ENCODE data around the gene SYNE2.

Gene SYNE2

GRCh38 chr14:63848890-63849289 is 3.9 kb upstream of the SYNE2 start:
- no peaks in the 10 kb centered on the region for H4K20me1 ChIP-seq (ENCODE audit: low read depth, low read length)
- H3K79me2 ChIP-seq (ENCODE audit: insufficient read depth, low read length): peaks cover 7% of the 10 kb centered on the region
- no peaks in the 10 kb centered on the region for H3K9me3 ChIP-seq (ENCODE audit: insufficient read depth, low read length)
- H3K4me2 ChIP-seq (ENCODE audit: low read depth, low read length, poor library complexity, severe bottlenecking): no peak overlapping the region
- no peaks in the 10 kb centered on the region for H3K36me3 ChIP-seq (ENCODE audit: low read length)
- H3K9me2 ChIP-seq (replicated peaks; ENCODE audit: insufficient read depth, low read length): no peaks in the 10 kb centered on the region
- no peak overlapping the region for H2AFZ ChIP-seq (ENCODE audit: low read depth, low read length, severe bottlenecking)
- TF ChIP-seq CTCF (IDR thresholded peaks at IDR 0.05; ENCODE audit: insufficient read depth, low read length, poor library complexity, severe bottlenecking): no peak
- no peak overlapping the region for H3K27ac ChIP-seq (ENCODE audit: low read depth, low read length)
- H3K9ac ChIP-seq (ENCODE audit: low read length): no peak overlapping the region
- no peaks in the 10 kb centered on the region for H3F3A ChIP-seq (ENCODE audit: insufficient read depth)
- no peak overlapping the region for H3K4me3 ChIP-seq (ENCODE audit: insufficient read depth, low read length, poor library complexity, severe bottlenecking)
- no peaks in the 10 kb centered on the region for H3K27me3 ChIP-seq (ENCODE audit: low read length)

GRCh38 chr14:63852271-63852816 is 460 bp upstream of the SYNE2 start:
- H3K9me3 ChIP-seq (ENCODE audit: insufficient read depth, low read length): no peaks in the 10 kb centered on the region
- H3K4me3 ChIP-seq (ENCODE audit: insufficient read depth, low read length, poor library complexity, severe bottlenecking): peak overlapping the region; percentile 84

GRCh38 chr14:63853831-63854293 is 1.1 kb downstream of the SYNE2 start:
- Histone ChIP-seq H3K9me2 (replicated peaks; ENCODE audit: insufficient read depth, low read length) (no peaks in the 10 kb centered on the region), H3K4me2 (ENCODE audit: low read depth, low read length, poor library complexity, severe bottlenecking) (peak overlapping the region; percentile 89), H3K27ac (ENCODE audit: low read depth, low read length) (peak overlapping the region; percentile 92), H3K27me3 (ENCODE audit: low read length) (no peaks in the 10 kb centered on the region), H3F3A (ENCODE audit: insufficient read depth) (peaks cover 18% of the 10 kb centered on the region), H3K4me3 (ENCODE audit: insufficient read depth, low read length, poor library complexity, severe bottlenecking) (peak overlapping the region; percentile 84), H3K36me3 (ENCODE audit: low read length) (no peaks in the 10 kb centered on the region), H3K79me2 (ENCODE audit: insufficient read depth, low read length) (peaks cover 56% of the 10 kb centered on the region), H3K9ac (ENCODE audit: low read length) (peak overlapping the region; percentile 79), H2AFZ (ENCODE audit: low read depth, low read length, severe bottlenecking) (no peak overlapping the region), H4K20me1 (ENCODE audit: low read depth, low read length) (no peaks in the 10 kb centered on the region), H3K9me3 (ENCODE audit: insufficient read depth, low read length) (no peaks in the 10 kb centered on the region)
- no peak for TF ChIP-seq CTCF (IDR thresholded peaks at IDR 0.05; ENCODE audit: insufficient read depth, low read length, poor library complexity, severe bottlenecking)
- TF ChIP-seq EZH2phosphoT487 (conservative IDR thresholded peaks at IDR 0.05; ENCODE audit: low read length): no peak

More at GRCh38 chr14:63852271-63852816, 460 bp upstream of the SYNE2 start:
- no peaks in the 10 kb centered on the region for H3K9me2 ChIP-seq (replicated peaks; ENCODE audit: insufficient read depth, low read length)
- H4K20me1 ChIP-seq (ENCODE audit: low read depth, low read length): no peaks in the 10 kb centered on the region
- peaks cover 41% of the 10 kb centered on the region for H3K79me2 ChIP-seq (ENCODE audit: insufficient read depth, low read length)
- TF ChIP-seq EZH2phosphoT487 (conservative IDR thresholded peaks at IDR 0.05; ENCODE audit: low read length) (no peak), CTCF (IDR thresholded peaks at IDR 0.05; ENCODE audit: insufficient read depth, low read length, poor library complexity, severe bottlenecking) (no peak)
- H3K27ac ChIP-seq (ENCODE audit: low read depth, low read length): peak overlapping the region; percentile 92
- peak overlapping the region; percentile 89 for H3K4me2 ChIP-seq (ENCODE audit: low read depth, low read length, poor library complexity, severe bottlenecking)
- no peaks in the 10 kb centered on the region for H3K27me3 ChIP-seq (ENCODE audit: low read length)
- H3K36me3 ChIP-seq (ENCODE audit: low read length): no peaks in the 10 kb centered on the region
- H3K9ac ChIP-seq (ENCODE audit: low read length): peak overlapping the region; percentile 79
- H3F3A ChIP-seq (ENCODE audit: insufficient read depth): peaks cover 9% of the 10 kb centered on the region; the same call in 1 of the 2 replicates
- peak overlapping the region; percentile 78 for H2AFZ ChIP-seq (ENCODE audit: low read depth, low read length, severe bottlenecking)

Measured in SU-DHL-6 (cell line).